Natural killer cell (primary cell): Measurements from ENCODE around the gene BTG1. TPM values are rescaled to one million over a fixed set of nuclear protein-coding genes. Genes with fewer than 3 reads are reported as not detected.
"Not testable (repeated sequence)": the region's sequence is repeated elsewhere in the genome, so short reads cannot be mapped to it uniquely, and the experiment has no call there.

Source experiments
- ATAC-seq, 3 donors: fragments of 150-1000 bp in 2 of 3; fragments of 200-7000 bp in 1 of 3; cut with Tn5 transposase; 1 replicate in 1 of 3; 2 replicates in 2 of 3; pipeline ENCODE4 v1.10.0; 2021; ENCODE audit warnings: mild to moderate bottlenecking in 2 of 3, moderate library complexity in 2 of 3
- DNase-seq, 2 donors: peaks; one replicate each; pipeline versions ENCODE4 v3.0.0 to v3.0.0-alpha.2; 2013 to 2021; ENCODE audit warnings: mixed read lengths in 1 of 2
- H3K27ac ChIP-seq: one replicate; pipeline ENCODE4 v1.5.1; 2013; ENCODE audit warnings: mild to moderate bottlenecking, low read length
- H3K27me3 ChIP-seq: one replicate; pipeline ENCODE4 v1.6.1; 2013; ENCODE audit warnings: low read length; ENCODE audit not compliant: control insufficient read depth, insufficient read depth
- H3K36me3 ChIP-seq: one replicate; pipeline ENCODE4 v1.6.1; 2013; ENCODE audit warnings: low read length; ENCODE audit not compliant: control insufficient read depth, insufficient read depth
- H3K4me1 ChIP-seq: one replicate; pipeline ENCODE4 v1.6.1; 2013; ENCODE audit warnings: low read length; ENCODE audit not compliant: control insufficient read depth, insufficient read depth
- H3K4me3 ChIP-seq: one replicate; pipeline ENCODE4 v1.5.1; 2013; ENCODE audit warnings: low read length
- H3K9me3 ChIP-seq: one replicate; pipeline ENCODE4 v1.6.1; 2013; ENCODE audit warnings: low read length; ENCODE audit not compliant: control insufficient read depth, insufficient read depth
- H3K27ac Mint-ChIP-seq, 2 donors: one replicate each; pipeline ENCODE4 v1.8.0; 2022; ENCODE audit warnings: mild to moderate bottlenecking in 2 of 2, mixed read lengths in 2 of 2, moderate library complexity in 1 of 2
- H3K27me3 Mint-ChIP-seq, 2 donors: one replicate each; pipeline ENCODE4 v1.8.0; 2022; ENCODE audit warnings: low read depth in 2 of 2, mixed read lengths in 2 of 2
- H3K36me3 Mint-ChIP-seq: one replicate; pipeline ENCODE4 v1.8.0; 2022; ENCODE audit warnings: mixed read lengths
- H3K4me1 Mint-ChIP-seq, 2 donors: one replicate each; pipeline ENCODE4 v1.8.0; 2022; ENCODE audit warnings: mixed read lengths in 2 of 2
- H3K4me3 Mint-ChIP-seq: one replicate; pipeline ENCODE4 v1.8.0; 2022; ENCODE audit warnings: mild to moderate bottlenecking, moderate library complexity, mixed read lengths
- H3K9me3 Mint-ChIP-seq, 2 donors: one replicate each; pipeline ENCODE4 v1.8.0; 2022; ENCODE audit warnings: mixed read lengths in 2 of 2
- CTCF ChIP-seq: fragments of 200-600 bp; IDR thresholded peaks from one replicate; pipeline ENCODE4 v1.8.0; 2022; ENCODE audit warnings: antibody characterized with exemption
- WGBS: methylation state at CpG from one replicate; pipeline ENCODE4 v1.1.7; 2013; ENCODE audit warnings: missing lambda C conversion rate; ENCODE audit not compliant: insufficient coverage; 5-methylcytosine and 5-hydroxymethylcytosine counted together
- intact Hi-C: fragments of 100-400 bp; cut with micrococcal nuclease; formaldehyde crosslinking; loops from one replicate; pipeline ENCODE4 v1.14.2; 2022
- total RNA-seq, 4 donors: library from RNA; stranded (reverse); fragments of 120-200 nt in 1 of 4; gene quantifications; one replicate each; pipeline versions ENCODE4 v1.2.3 to v1.2.4, GENCODE V29; 2013 to 2022

BTG1 gene
- total RNA-seq, 3 donors from 2014 or later (not counting 1 experiment from before 2014, with no cell fraction given), result 801 to 1,037 (median 830) TPM

GRCh38 chr12:92136965-92137721 lies 8.5 kb downstream of the BTG1 start:
- Mint-ChIP-seq H3K27me3 (no peaks in the 10 kb centered on the region), H3K27ac (peak overlapping the region; percentile 88 to 98), H3K4me3 (peak overlapping the region; percentile 88), H3K36me3 (peaks cover 21% of the 10 kb centered on the region), H3K4me1 (peaks cover 77 to 89% of the 10 kb centered on the region in 2 donors), H3K9me3 (no peaks in the 10 kb centered on the region)
- Histone ChIP-seq H3K9me3 (no peaks in the 10 kb centered on the region), H3K4me1 (peaks cover 30% of the 10 kb centered on the region), H3K27me3 (no peaks in the 10 kb centered on the region), H3K4me3 (peak overlapping the region; percentile 88), H3K36me3 (peaks cover 38% of the 10 kb centered on the region), H3K27ac (peak overlapping the region; percentile 62)
- no peak for TF ChIP-seq CTCF
- DNase-seq, result peak in 1 of 2 donors; percentile 35
- 39% methylated on average over 3 of the region's 3 CpGs for WGBS
- ATAC-seq, result peak in 1 of 3 donors; percentile 25
- intact Hi-C loops, result loop anchor here (2.0 kb wide), 1 partner anchor 260 kb away; no protein-coding TSS in a partner anchor

GRCh38 chr12:92136026-92136730 lies 9.5 kb downstream of the BTG1 start:
- peaks cover 30% of the 10 kb centered on the region for H3K4me1 ChIP-seq
- intact Hi-C loops, result loop anchor here (2.0 kb wide), 1 partner anchor 259 kb away; no protein-coding TSS in a partner anchor
- Mint-ChIP-seq H3K27me3 (no peaks in the 10 kb centered on the region), H3K36me3 (peaks cover 19% of the 10 kb centered on the region), H3K27ac (peak overlapping the region; percentile 88 to 98), H3K4me3 (peak overlapping the region; percentile 88), H3K9me3 (no peaks in the 10 kb centered on the region), H3K4me1 (peaks cover 86 to 97% of the 10 kb centered on the region in 2 donors)
- ATAC-seq (no peak), DNase-seq (no peak)
- WGBS, result 80% methylated on average over 8 of the region's 8 CpGs
- no peak for TF ChIP-seq CTCF
- H3K36me3 ChIP-seq, result peaks cover 29% of the 10 kb centered on the region
- peak overlapping the region; percentile 1 for H3K4me3 ChIP-seq
- H3K9me3 ChIP-seq, result no peaks in the 10 kb centered on the region
- H3K27ac ChIP-seq, result peak overlapping the region; percentile 62
- no peaks in the 10 kb centered on the region for H3K27me3 ChIP-seq

GRCh38 chr12:92135541-92135940 lies 10.1 kb downstream of the BTG1 start:
- H3K27me3 ChIP-seq, H3K27me3 Mint-ChIP-seq, ATAC-seq, H3K9me3 Mint-ChIP-seq, H3K9me3 ChIP-seq, intact Hi-C loops, H3K4me3 ChIP-seq, DNase-seq: not testable (repeated sequence)
- 71% methylated on average over 6 of the region's 8 CpGs for WGBS
- Histone ChIP-seq H3K36me3 (peaks cover 22% of the 10 kb centered on the region), H3K4me1 (peaks cover 35% of the 10 kb centered on the region), H3K27ac (peak overlapping the region; percentile 62)
- Mint-ChIP-seq H3K36me3 (peaks cover 13% of the 10 kb centered on the region), H3K4me3 (peak overlapping the region; percentile 88), H3K4me1 (peaks cover 91 to 97% of the 10 kb centered on the region in 2 donors), H3K27ac (peak overlapping the region; percentile 88 to 98)
